ENCODE measurements around the gene NCOA7. TPM values are rescaled to one million over a fixed set of nuclear protein-coding genes. Genes with fewer than 3 reads are reported as not detected.

Gene NCOA7
- total and polyA plus RNA-seq, 9 donors = 10.9 to 54.1 (median 30.7) TPM

DNA sequence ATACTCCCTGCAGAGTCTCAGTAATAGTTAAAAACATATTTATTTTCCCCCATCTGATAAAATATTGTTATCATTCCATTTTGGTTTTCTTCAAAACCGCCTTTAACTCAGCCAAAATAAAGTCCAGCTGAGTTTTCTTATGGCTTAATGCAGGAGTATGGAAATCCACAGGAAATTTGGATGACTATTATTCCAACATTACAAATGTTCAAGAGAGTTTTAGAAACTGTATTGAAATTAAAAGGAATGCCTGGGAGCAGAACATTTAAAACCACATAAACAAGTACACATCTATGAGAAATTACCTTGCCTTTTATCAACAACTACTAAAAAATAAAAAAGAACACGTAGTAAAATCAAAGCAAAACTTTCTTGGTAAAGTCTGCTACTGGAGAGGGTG, 45.7 kb downstream of the NCOA7 start:
- DNase-seq = no peak
- Histone ChIP-seq H3K27me3 (no peaks in the 10 kb centered on the region), H3K4me1 (ENCODE audit: insufficient read depth) (peaks cover 4% of the 10 kb centered on the region), H3K4me3 (no peak overlapping the region), H3K27ac (no peak overlapping the region), H3K9me3 (no peaks in the 10 kb centered on the region), H3K36me3 (no peaks in the 10 kb centered on the region)
- TF ChIP-seq CTCF (IDR thresholded peaks at IDR 0.05) (no peak), EP300 (IDR thresholded peaks at IDR 0.05) (no peak), POLR2A (IDR thresholded peaks at IDR 0.05) (no peak)
- WGBS, 3 donors = 32 to 48% (median 35%) methylated on average over 2 of the region's 2 CpGs
- intact Hi-C loops (cut with DNase I) = no loop called here

GRCh38 chr6:125839471-125839870, 48.7 kb downstream of the NCOA7 start:
- WGBS, 3 donors = 82 to 86% (median 85%) methylated on average over 7 of the region's 7 CpGs

DNA sequence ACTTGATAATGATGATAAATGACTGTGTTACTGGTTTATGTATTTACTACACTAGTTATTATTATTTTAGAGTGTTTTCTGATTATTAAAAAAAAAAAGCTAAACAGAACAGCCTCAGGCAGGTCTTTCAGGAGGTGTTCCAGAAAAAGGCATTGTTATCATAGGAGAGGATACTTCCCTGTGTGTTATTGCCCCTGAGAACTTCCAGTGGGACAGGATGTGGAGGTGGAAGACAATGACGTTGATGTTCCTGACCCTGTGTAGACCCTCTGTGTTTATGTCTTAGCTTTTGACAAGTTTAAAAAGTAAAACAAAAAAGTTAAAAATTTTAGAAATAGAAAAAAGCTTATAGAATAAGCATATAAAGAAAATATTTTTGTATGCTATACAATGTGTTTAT, 49.1 kb downstream of the NCOA7 start:
- H3K4me1 ChIP-seq (ENCODE audit: insufficient read depth) = peaks cover 5% of the 10 kb centered on the region

More at GRCh38 chr6:125839471-125839870, 48.7 kb downstream of the NCOA7 start:
- no peak for DNase-seq
- Histone ChIP-seq H3K27me3 (no peaks in the 10 kb centered on the region), H3K27ac (no peak overlapping the region), H3K4me1 (ENCODE audit: insufficient read depth) (peaks cover 4% of the 10 kb centered on the region), H3K4me3 (no peak overlapping the region), H3K36me3 (no peaks in the 10 kb centered on the region), H3K9me3 (no peaks in the 10 kb centered on the region)
- no peak for TF ChIP-seq EP300 (IDR thresholded peaks at IDR 0.05)
- TF ChIP-seq CTCF (IDR thresholded peaks at IDR 0.05) = no peak
- TF ChIP-seq POLR2A (IDR thresholded peaks at IDR 0.05) = no peak
- intact Hi-C loops (cut with DNase I) = no loop called here

GRCh38 chr6:125841356-125842090, 50.8 kb downstream of the NCOA7 start:
- TF ChIP-seq POLR2A (IDR thresholded peaks at IDR 0.05) (no peak), EP300 (IDR thresholded peaks at IDR 0.05) (no peak), CTCF (IDR thresholded peaks at IDR 0.05) (no peak)
- H3K27ac ChIP-seq = no peak overlapping the region
- no peaks in the 10 kb centered on the region for H3K36me3 ChIP-seq
- DNase-seq = no peak
- no peaks in the 10 kb centered on the region for H3K9me3 ChIP-seq
- peaks cover 5% of the 10 kb centered on the region for H3K4me1 ChIP-seq (ENCODE audit: insufficient read depth)
- H3K4me3 ChIP-seq = no peak overlapping the region
- intact Hi-C loops (cut with DNase I) = no loop called here
- no peaks in the 10 kb centered on the region for H3K27me3 ChIP-seq
- WGBS, 3 donors = 95 to 96% (median 96%) methylated on average over 5 of the region's 5 CpGs

More for the DNA sequence above, 49.1 kb downstream of the NCOA7 start:
- no peaks in the 10 kb centered on the region for H3K9me3 ChIP-seq
- WGBS, 3 donors = 67 to 75% (median 67%) methylated on average over 1 of the region's 1 CpG
- no peak overlapping the region for H3K27ac ChIP-seq
- H3K27me3 ChIP-seq = no peaks in the 10 kb centered on the region
- TF ChIP-seq POLR2A (IDR thresholded peaks at IDR 0.05) = no peak
- TF ChIP-seq EP300 (IDR thresholded peaks at IDR 0.05) = no peak
- TF ChIP-seq CTCF (IDR thresholded peaks at IDR 0.05) = no peak
- intact Hi-C loops (cut with DNase I) = no loop called here
- no peak for DNase-seq
- H3K36me3 ChIP-seq = no peaks in the 10 kb centered on the region
- H3K4me3 ChIP-seq = no peak overlapping the region
